GM19240 (cell line): ENCODE results near the gene ESR2.
"Not testable (repeated sequence)": the region's sequence is repeated elsewhere in the genome, so short reads cannot be mapped to it uniquely, and the experiment has no call there.

Experiments used
- DNase-seq: peaks from one replicate; pipeline ENCODE4 v3.0.0; 2011; ENCODE audit warnings: low spot score; ENCODE audit not compliant: insufficient read length

The ESR2 gene

GRCh38 chr14:64147126-64147790 lies 146.9 kb downstream of the ESR2 start:
- DNase-seq: no peak

GRCh38 chr14:64137657-64138290 lies 156.4 kb downstream of the ESR2 start:
- no peak for DNase-seq

GRCh38 chr14:64126548-64126947 lies 167.6 kb downstream of the ESR2 start:
- no peak for DNase-seq

GRCh38 chr14:64125270-64125669 lies 168.9 kb downstream of the ESR2 start:
- no peak for DNase-seq

- no peak for DNase-seq
Measured at GRCh38 chr14:64123241-64123822, 170.8 kb downstream of the ESR2 start.

- no peak for DNase-seq
Measured at GRCh38 chr14:64119980-64120379, 174.2 kb downstream of the ESR2 start.

GRCh38 chr14:64119500-64119899 lies 174.7 kb downstream of the ESR2 start:
- no peak for DNase-seq

GRCh38 chr14:64118892-64119291 lies 175.3 kb downstream of the ESR2 start:
- DNase-seq: no peak

- DNase-seq: not testable (repeated sequence)
Measured at GRCh38 chr14:64118403-64118742, 175.8 kb downstream of the ESR2 start.

- no peak for DNase-seq
Measured at GRCh38 chr14:64117671-64118402, 176.3 kb downstream of the ESR2 start.

- DNase-seq: no peak
Measured at GRCh38 chr14:64115401-64115800, 178.8 kb downstream of the ESR2 start.

- no peak for DNase-seq
Measured at GRCh38 chr14:64114796-64115195, 179.4 kb downstream of the ESR2 start.

- DNase-seq: no peak
Measured at GRCh38 chr14:64114166-64114565, 180.0 kb downstream of the ESR2 start.

- DNase-seq: no peak
Measured at GRCh38 chr14:64112867-64113678, 181.1 kb downstream of the ESR2 start.

- DNase-seq: no peak
Measured at GRCh38 chr14:64110802-64111201, 183.4 kb downstream of the ESR2 start.

- DNase-seq: no peak
Measured at GRCh38 chr14:64109819-64110554, 184.2 kb downstream of the ESR2 start.

- DNase-seq: no peak
Measured at GRCh38 chr14:64107438-64107837, 186.7 kb downstream of the ESR2 start.

- DNase-seq: no peak
Measured at GRCh38 chr14:64098120-64098519, 196.1 kb downstream of the ESR2 start.

- DNase-seq: no peak
Measured at GRCh38 chr14:64095620-64096019, 198.6 kb downstream of the ESR2 start.

- DNase-seq: no peak
Measured at GRCh38 chr14:64092940-64093339, 201.2 kb downstream of the ESR2 start.

- no peak for DNase-seq
Measured at GRCh38 chr14:64092338-64092737, 201.8 kb downstream of the ESR2 start.
